K562 (cell line): ENCODE data around the gene SDR9C7. TPM values are rescaled to one million over a fixed set of nuclear protein-coding genes. Genes with fewer than 3 reads are reported as not detected.
A peak's percentile ranks its signal among the peaks of the same experiment; 100 is the strongest.

Experiments
- ATAC-seq: fragments of 200-7000 bp; cut with Tn5 transposase; 3 replicates; pipeline ENCODE4 v1.9.1; 2020; ENCODE audit warnings: moderate library complexity
- BruUV-seq: library from RNA; stranded (reverse); fragments of 400-500 nt; replicated peaks from 2 replicates; lab custom pipeline; 2021; lab: Mats Ljungman, UMichigan
- CTCF ChIA-PET: fragments of 300-600 bp; formaldehyde crosslinking; extraction: SDS; loops from one replicate; lab custom pipeline; 2021; ENCODE audit warnings: low intra/inter-chr PET ratio; lab: Yijun Ruan, JAX
- POLR2A ChIA-PET: fragments of 300-600, 350-650 bp; sonication (Branson Sonifier 250); formaldehyde crosslinking; extraction: SDS; loops from one replicate; lab custom pipeline; 2021; ENCODE audit warnings: antibody characterized with exemption, inconsistent platforms; lab: Yijun Ruan, JAX
- DNase-seq, 4 experiments: peaks; one replicate each; pipeline versions ENCODE4 v3.0.0 to v3.0.0-alpha.2; 2011 to 2018; ENCODE audit warnings: low spot score in 3 of 4, mixed read lengths in 3 of 4; ENCODE audit errors: extremely low read depth in 1 of 4
- FAIRE-seq: peaks from 2 replicates; lab custom pipeline; 2011; peaks lifted over from hg19 to GRCh38; lab: Jason Lieb, UNC
- H2AFZ ChIP-seq: 2 replicates; pipeline ENCODE4 v1.6.0; 2011; ENCODE audit warnings: low read depth, low read length, control low read depth, inconsistent platforms
- H3K27ac ChIP-seq: fragments of 200-600 bp; 3 replicates; pipeline ENCODE4 v1.8.0; 2011; ENCODE audit warnings: low read depth, mild to moderate bottlenecking, control low read depth, inconsistent platforms, low read length, moderate library complexity, mixed read lengths; ENCODE audit errors: extremely low read depth
- H3K27me3 ChIP-seq, 2 experiments: fragments of 300-600 bp in 1 of 2; 2 replicates in 1 of 2; 3 replicates in 1 of 2; pipeline versions ENCODE4 v1.6.0 to v1.8.0; 2011; ENCODE audit warnings: inconsistent platforms in 2 of 2, low read length in 2 of 2, mild to moderate bottlenecking in 1 of 2, mixed read lengths in 1 of 2, moderate library complexity in 1 of 2; ENCODE audit not compliant: control insufficient read depth in 2 of 2, insufficient read depth in 2 of 2
- H3K36me3 ChIP-seq: fragments of 300-600 bp; 3 replicates; pipeline ENCODE4 v1.8.0; 2011; ENCODE audit warnings: mild to moderate bottlenecking, low read length, inconsistent platforms; ENCODE audit not compliant: control insufficient read depth, insufficient read depth
- H3K4me1 ChIP-seq, 2 experiments: fragments of 200-600 bp in 1 of 2; replicated peaks in 1 of 2; 2 replicates in 1 of 2; 3 replicates in 1 of 2; pipeline versions ENCODE4 v1.5.1 to v1.8.0; 2011; ENCODE audit warnings: inconsistent platforms in 2 of 2, low read length in 2 of 2, mild to moderate bottlenecking in 1 of 2, mixed read lengths in 1 of 2, moderate library complexity in 1 of 2; ENCODE audit not compliant: control insufficient read depth in 2 of 2, insufficient read depth in 2 of 2
- H3K4me2 ChIP-seq: 2 replicates; pipeline ENCODE4 v1.6.1; 2011; ENCODE audit warnings: low read length, control low read depth, inconsistent platforms, mixed read lengths; ENCODE audit not compliant: insufficient read depth
- H3K4me3 ChIP-seq: fragments of 200-600 bp; sonication (generic), shearing (Covaris generic); 2 replicates; pipeline ENCODE4 v1.5.1; 2016; ENCODE audit warnings: control low read depth, inconsistent platforms
- H3K79me2 ChIP-seq: fragments of 200-600 bp; 3 replicates; pipeline ENCODE4 v1.8.0; 2011; ENCODE audit warnings: low read length, inconsistent platforms; ENCODE audit not compliant: control insufficient read depth, insufficient read depth
- H3K9ac ChIP-seq, 2 experiments: 2 replicates each; pipeline versions ENCODE4 v1.6.0 to v1.6.1; 2011; ENCODE audit warnings: low read depth in 2 of 2, low read length in 2 of 2, control low read depth in 1 of 2, inconsistent platforms in 1 of 2, mild to moderate bottlenecking in 1 of 2, mixed read lengths in 1 of 2; ENCODE audit not compliant: insufficient read depth in 1 of 2
- H3K9me1 ChIP-seq: one replicate; pipeline ENCODE4 v1.6.0; 2011; ENCODE audit warnings: inconsistent platforms, mild to moderate bottlenecking, low read length, moderate library complexity; ENCODE audit not compliant: control insufficient read depth, insufficient read depth
- H3K9me3 ChIP-seq: replicated peaks from 2 replicates; pipeline ENCODE4 v1.5.1; 2011; ENCODE audit warnings: low read depth, low read length, inconsistent platforms; ENCODE audit not compliant: control insufficient read depth, insufficient read depth
- H4K20me1 ChIP-seq: replicated peaks from 2 replicates; pipeline ENCODE4 v1.6.1; 2011; ENCODE audit warnings: low read length, inconsistent platforms, mixed read lengths; ENCODE audit not compliant: control insufficient read depth, insufficient read depth
- ADNP ChIP-seq: fragments of 200-800 bp; sonication (Bioruptor generic); IDR thresholded peaks from 2 replicates; pipeline ENCODE4 v1.6.1; 2016; ENCODE audit warnings: missing genetic modification characterization, missing compliant biosample characterization
- CBFA2T3 ChIP-seq: fragments of 450-650 bp; IDR thresholded peaks from 2 replicates; pipeline ENCODE4 v1.6.1; 2017
- CREB5 ChIP-seq: fragments of 250-450 bp; sonication (Bioruptor Pico); IDR thresholded peaks from 2 replicates; pipeline ENCODE4 v1.5.0; 2020; ENCODE audit warnings: mild to moderate bottlenecking
- DEAF1 ChIP-seq: fragments of 450-650 bp; formaldehyde crosslinking; IDR thresholded peaks from 2 replicates; pipeline ENCODE4 v1.4.0; 2020; ENCODE audit warnings: mild to moderate bottlenecking, moderate library complexity
- IFI16 ChIP-seq: fragments of 250-450 bp; sonication (Bioruptor Pico); IDR thresholded peaks from 2 replicates; pipeline ENCODE4 v2.1.2; 2022; ENCODE audit warnings: mild to moderate bottlenecking, inconsistent platforms
- KDM4B ChIP-seq, 2 experiments: fragments of 450-650 bp in 1 of 2; sonication (generic) in 1 of 2; IDR thresholded peaks; 2 replicates each; pipeline ENCODE4 v1.6.1; 2016 to 2017; ENCODE audit warnings: borderline replicate concordance in 2 of 2, antibody characterized with exemption in 1 of 2, low read depth in 1 of 2, mild to moderate bottlenecking in 1 of 2
- NFE2L1 ChIP-seq: fragments of 450-650 bp; IDR thresholded peaks from 2 replicates; pipeline ENCODE4 v1.6.1; 2016; ENCODE audit warnings: missing genetic modification characterization, low read depth, mild to moderate bottlenecking, missing compliant biosample characterization, moderate library complexity, borderline replicate concordance
- PRDM10 ChIP-seq: fragments of 450-650 bp; IDR thresholded peaks from 2 replicates; pipeline ENCODE4 v1.6.1; 2018; ENCODE audit not compliant: partially characterized antibody
- SMAD4 ChIP-seq: fragments of 250-450 bp; sonication (Bioruptor Pico); conservative IDR thresholded peaks from 2 replicates; pipeline ENCODE4 v1.8.0; 2021; ENCODE audit warnings: inconsistent platforms, mild to moderate bottlenecking, moderate library complexity
- TAL1 ChIP-seq: fragments of 450-650 bp; IDR thresholded peaks from 2 replicates; pipeline ENCODE4 v1.6.1; 2016; ENCODE audit warnings: mild to moderate bottlenecking
- TFAM ChIP-seq: fragments of 250-450 bp; sonication (Bioruptor Pico); conservative IDR thresholded peaks from 2 replicates; pipeline ENCODE4 v1.5.0; 2021; ENCODE audit warnings: mild to moderate bottlenecking, moderate library complexity
- ZNF583 ChIP-seq: fragments of 250-450 bp; sonication (Bioruptor Pico); IDR thresholded peaks from 2 replicates; pipeline ENCODE4 v1.4.0; 2020
- WGBS: fragments of 100-300 bp; shearing (Covaris generic); methylation state at CpG from one replicate; pipeline ENCODE4 v1.1.6; 2016; ENCODE audit warnings: low coverage, mixed read lengths; ENCODE audit not compliant: insufficient coverage; ENCODE audit errors: missing lambda C conversion rate; 5-methylcytosine and 5-hydroxymethylcytosine counted together
- in situ Hi-C: fragments of 300-500 bp; cut with MboI; formaldehyde crosslinking; loops from 4 replicates; pipeline ENCODE4 v1.15.0; 2018; ENCODE audit warnings: inconsistent platforms, mixed read lengths
- intact Hi-C: fragments of 100-400 bp; cut with micrococcal nuclease; formaldehyde crosslinking; loops from 2 replicates; pipeline ENCODE4 v1.14.2; 2022
- polyA plus RNA-seq, 8 experiments: library from polyadenylated mRNA; depleted of rRNA in 4 of 8; stranded (reverse) in 5 of 8; unstranded in 3 of 8; fragments of >200 nt; fragmentation: Nextera tagmentation in 2 of 8; fragmentation: Illumina TruSeq in 1 of 8; extraction: Ambion mirVana in 2 of 8; extraction: Trizol in 1 of 8; gene quantifications; 2 replicates each; pipeline versions ENCODE4 v1.2.1 to v1.2.3, GENCODE V29; 2011 to 2014; ENCODE audit warnings: inconsistent platforms in 1 of 8, missing spikeins in 1 of 8
- total RNA-seq, 7 experiments: library from RNA; depleted of rRNA in 6 of 7; stranded (reverse); fragments of >200 nt in 6 of 7; fragmentation: Illumina TruSeq in 2 of 7; extraction: Trizol in 2 of 7; gene quantifications; 2 replicates each; pipeline versions ENCODE4 v1.2.1 to v1.2.3, GENCODE V29; 2011 to 2021; ENCODE audit warnings: low replicate concordance in 1 of 7
- TF ChIP-seq, protein P1 (sequence below): sonication (generic); IDR thresholded peaks from 2 replicates; pipeline ENCODE4 v1.6.1; 2016

SDR9C7 gene
- total and polyA plus RNA-seq, 9 of the 15 experiments (the other 6 are each of a cell fraction or from before 2014, with no cell fraction given) = 0.04 to 0.59 (median 0.06) TPM; not detected in 6

GRCh38 chr12:56933826-56934625 lies at the start of gene SDR9C7 (continued):
- TF ChIP-seq SMAD4 (CRISPR knock-in tag) = no peak
- TF ChIP-seq, protein P1, sequence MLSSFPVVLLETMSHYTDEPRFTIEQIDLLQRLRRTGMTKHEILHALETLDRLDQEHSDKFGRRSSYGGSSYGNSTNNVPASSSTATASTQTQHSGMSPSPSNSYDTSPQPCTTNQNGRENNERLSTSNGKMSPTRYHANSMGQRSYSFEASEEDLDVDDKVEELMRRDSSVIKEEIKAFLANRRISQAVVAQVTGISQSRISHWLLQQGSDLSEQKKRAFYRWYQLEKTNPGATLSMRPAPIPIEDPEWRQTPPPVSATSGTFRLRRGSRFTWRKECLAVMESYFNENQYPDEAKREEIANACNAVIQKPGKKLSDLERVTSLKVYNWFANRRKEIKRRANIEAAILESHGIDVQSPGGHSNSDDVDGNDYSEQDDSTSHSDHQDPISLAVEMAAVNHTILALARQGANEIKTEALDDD = no peak
- TF ChIP-seq CREB5 = no peak
- TF ChIP-seq TFAM (CRISPR knock-in tag) = no peak

DNA sequence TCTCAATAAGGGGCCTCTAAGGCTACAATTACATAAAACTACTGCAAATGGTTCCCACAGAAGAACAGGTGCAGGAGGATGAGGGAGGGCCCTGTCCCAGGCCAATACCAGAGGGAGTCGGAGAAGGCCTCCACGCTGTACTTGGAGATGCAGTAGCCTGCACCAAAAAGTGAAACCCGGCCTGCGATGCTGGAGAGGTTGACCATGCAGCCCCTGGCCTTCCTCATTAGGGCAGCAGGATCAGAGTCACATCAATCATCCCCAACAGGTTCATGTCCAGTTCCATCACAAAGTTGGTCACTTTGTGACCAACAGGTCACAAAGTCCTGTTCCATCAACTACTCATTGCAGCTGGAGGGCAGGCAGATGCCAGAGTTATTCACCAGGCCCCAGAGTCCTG lies 49.2 kb upstream of the SDR9C7 start:
- H3K9me3 ChIP-seq = no peaks in the 10 kb centered on the region
- no peaks in the 10 kb centered on the region for H4K20me1 ChIP-seq
- ChIA-PET CTCF (no interaction called here), POLR2A (no interaction called here)
- no peak for FAIRE-seq
- in situ Hi-C loops (no loop called here), intact Hi-C loops (no loop called here)
- 53% methylated on average over 4 of the region's 4 CpGs for WGBS
- DNase-seq = peak in 1 of 4 experiments; percentile 1
- H3K79me2 ChIP-seq = no peaks in the 10 kb centered on the region
- no TSS peak for BruUV-seq
- no peak overlapping the region for H3K4me2 ChIP-seq
- H3K9me1 ChIP-seq = no peaks in the 10 kb centered on the region
- no peak overlapping the region for H3K4me3 ChIP-seq
- peaks cover 10 to 21% of the 10 kb centered on the region in 2 experiments for H3K4me1 ChIP-seq
- no peak overlapping the region for H3K9ac ChIP-seq
- ATAC-seq = no peak
- no peak overlapping the region for H2AFZ ChIP-seq
- H3K27ac ChIP-seq = no peak overlapping the region
- no peaks in the 10 kb centered on the region for H3K36me3 ChIP-seq
- H3K27me3 ChIP-seq = no peaks in the 10 kb centered on the region
- TF ChIP-seq PRDM10 = no peak
- TF ChIP-seq CBFA2T3 = no peak
- TF ChIP-seq IFI16 (CRISPR knock-in tag) = no peak
- no peak for TF ChIP-seq TAL1
- no peak for TF ChIP-seq KDM4B (IDR thresholded peaks at IDR 0.05; ENCODE audit: borderline replicate concordance in 2 of 2, low read depth in 1 of 2)
- TF ChIP-seq DEAF1 (CRISPR knock-in tag) = no peak
- TF ChIP-seq ZNF583 (CRISPR knock-in tag) = no peak
- TF ChIP-seq NFE2L1 (tag) = no peak
- no peak for TF ChIP-seq ADNP
